SIG-M5 (cell line): Measurements from ENCODE around the gene ZBTB3.
"Not testable (repeated sequence)": the region's sequence is repeated elsewhere in the genome, so short reads cannot be mapped to it uniquely, and the experiment has no call there.

Source experiments
- DNase-seq: peaks from one replicate; lab custom pipeline; 2025; lab: John Stamatoyannopoulos, UW

The ZBTB3 gene

DNA sequence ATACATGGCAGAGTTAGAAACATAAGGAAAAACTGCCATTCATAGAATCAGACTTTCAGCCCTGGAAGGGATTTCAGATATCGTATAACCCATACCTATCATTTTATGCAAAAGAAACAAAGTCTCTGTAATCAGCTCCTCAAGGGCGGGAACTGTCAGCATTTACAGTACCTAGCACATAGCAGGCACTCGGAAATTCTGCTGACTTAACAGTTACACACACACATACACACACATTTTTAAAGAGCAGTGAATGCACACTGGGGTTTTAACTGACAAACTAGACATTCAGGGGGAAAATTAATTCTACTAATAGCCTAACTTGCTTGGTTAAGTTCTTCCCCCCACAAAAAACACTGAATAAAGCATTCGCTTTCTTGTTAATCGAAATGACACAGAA is 37.8 kb downstream of the ZBTB3 start:
- DNase-seq: no peak

- no peak for DNase-seq
Observed at GRCh38 chr11:62715150-62716130, 38.5 kb downstream of the ZBTB3 start.

- DNase-seq: no peak
Observed at GRCh38 chr11:62713343-62713742, 40.6 kb downstream of the ZBTB3 start.

DNA sequence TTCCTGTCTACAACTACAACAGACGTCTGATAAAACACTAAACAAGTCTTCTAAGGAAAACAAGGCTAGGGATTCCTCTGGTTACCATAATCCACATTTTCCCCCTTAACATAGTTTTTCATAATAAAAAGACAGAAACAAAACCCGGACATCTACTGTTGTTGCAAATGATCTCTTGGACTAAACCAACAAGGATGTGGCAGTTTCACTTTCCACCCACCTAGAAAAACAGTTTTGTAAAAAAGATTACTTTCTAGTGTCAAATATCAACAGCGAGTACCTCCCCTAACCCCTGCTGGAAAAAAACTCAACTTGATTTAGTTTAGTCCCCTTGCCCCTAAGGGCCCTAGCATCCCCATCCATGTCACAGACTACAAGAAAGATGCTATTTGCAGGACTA is 41.1 kb downstream of the ZBTB3 start:
- DNase-seq: no peak

DNA sequence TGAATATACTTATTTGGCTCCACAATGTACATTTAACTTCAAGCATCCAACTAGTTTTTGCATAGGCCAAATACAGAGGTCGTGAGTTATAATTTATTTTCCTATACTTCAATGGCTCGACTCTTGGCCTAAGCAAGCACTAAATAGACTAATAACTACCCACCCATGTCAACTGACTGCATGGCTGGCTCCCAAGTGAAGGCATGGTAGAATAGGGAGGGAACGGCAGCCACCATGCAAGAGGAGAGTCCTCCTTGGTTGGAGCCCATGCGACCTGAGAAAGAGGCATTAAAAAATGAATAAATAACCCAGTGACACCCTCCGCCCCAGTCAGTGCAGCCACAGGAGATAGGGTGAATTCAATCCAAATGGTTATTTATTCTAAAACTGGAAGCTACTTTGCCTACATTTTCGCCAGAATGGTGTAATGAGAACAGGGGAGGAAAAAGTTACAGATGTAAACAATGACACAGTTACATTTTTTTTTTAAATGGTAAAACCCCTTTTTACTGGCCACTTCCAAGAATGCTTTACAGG is 41.6 kb downstream of the ZBTB3 start:
- no peak for DNase-seq

- DNase-seq: no peak
Observed at GRCh38 chr11:62710001-62710345, 44.0 kb downstream of the ZBTB3 start.

DNA sequence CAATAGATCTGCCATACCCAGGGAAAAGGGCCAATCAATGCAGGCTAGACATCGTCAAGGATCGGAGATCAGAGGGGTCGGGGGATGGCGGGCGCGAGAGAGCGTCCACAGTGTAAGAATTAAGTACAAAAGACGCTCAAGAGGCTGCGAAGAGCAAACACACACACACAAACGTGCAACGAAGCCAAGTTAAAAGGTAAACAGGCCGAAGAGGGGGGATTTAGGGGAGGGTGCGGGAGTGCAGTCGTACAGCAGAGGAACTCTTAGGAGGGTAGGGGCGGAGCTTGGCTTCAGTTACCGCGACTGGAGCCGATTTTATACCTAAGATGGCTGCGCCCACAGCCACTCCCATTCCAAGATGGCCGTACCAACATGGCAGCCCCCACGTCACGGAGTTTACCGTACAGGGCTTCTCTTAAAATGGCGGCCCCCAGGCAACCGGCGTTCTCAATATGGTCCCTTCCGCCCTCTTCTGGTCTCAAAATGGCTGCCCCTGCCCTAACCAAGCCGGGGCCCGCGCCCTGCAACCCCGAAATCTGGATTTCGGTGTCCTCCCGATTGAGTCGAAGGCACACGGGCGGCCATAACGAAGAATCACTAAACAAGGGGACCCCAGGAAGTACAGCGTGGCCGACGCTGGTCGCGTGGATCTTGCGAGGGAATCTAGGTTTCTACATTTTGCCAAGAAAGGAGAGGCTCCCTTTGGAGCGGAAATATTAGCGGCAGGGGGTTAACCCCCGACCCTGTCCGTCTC is 44.5 kb downstream of the ZBTB3 start:
- peak; percentile 90 for DNase-seq

DNA sequence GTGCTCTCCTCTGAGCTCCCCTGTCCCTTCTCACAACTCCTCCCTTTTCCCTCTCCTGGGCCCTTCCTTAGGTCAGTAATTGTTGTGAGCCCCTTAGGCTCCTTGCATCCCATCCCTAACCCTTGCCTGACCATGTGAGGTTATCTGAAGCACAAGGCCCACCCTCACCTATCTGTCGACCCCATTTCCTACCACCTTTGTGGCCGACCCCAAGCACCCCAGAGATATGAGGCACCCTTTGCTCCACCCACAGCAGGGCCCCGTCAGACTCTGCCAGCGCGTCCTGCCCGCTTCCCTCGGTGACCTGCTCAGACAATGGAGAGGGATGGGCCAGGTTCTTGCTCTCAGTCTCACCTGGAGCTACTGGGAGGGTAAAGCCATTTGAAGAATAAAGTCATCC is 45.2 kb downstream of the ZBTB3 start:
- no peak for DNase-seq

GRCh38 chr11:62708392-62708791 is 45.6 kb downstream of the ZBTB3 start:
- no peak for DNase-seq

- no peak for DNase-seq
Observed at GRCh38 chr11:62707277-62707861, 46.6 kb downstream of the ZBTB3 start, which contains the start of the genes BSCL2 and GNG3. TSS of gene BSCL2 (minus strand) at chr11:62707424. CDS start at chr11:62707195, 229 bp downstream. TSS of gene GNG3 (plus strand) at chr11:62707676. CDS start at chr11:62708296, 620 bp downstream.

DNA sequence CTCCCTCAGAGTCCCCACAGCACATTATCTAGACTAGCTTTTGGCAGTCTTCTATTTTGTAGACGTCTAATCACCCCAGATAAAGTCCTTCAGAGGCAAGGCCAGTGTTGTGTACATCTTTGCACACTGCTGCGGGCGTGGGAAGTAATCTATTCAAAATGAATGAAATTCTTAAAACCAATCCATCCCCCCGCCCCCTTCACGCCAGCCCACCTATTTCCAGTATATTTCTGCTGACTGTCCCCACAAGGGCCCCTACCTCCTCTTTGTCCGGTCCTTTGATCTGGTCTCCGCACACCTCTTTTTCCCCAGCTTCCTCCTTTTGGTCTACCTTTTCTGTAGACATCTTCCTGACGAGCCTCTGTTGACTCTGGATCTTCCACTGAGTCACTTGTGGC is 47.1 kb downstream of the ZBTB3 start:
- no peak for DNase-seq

DNA sequence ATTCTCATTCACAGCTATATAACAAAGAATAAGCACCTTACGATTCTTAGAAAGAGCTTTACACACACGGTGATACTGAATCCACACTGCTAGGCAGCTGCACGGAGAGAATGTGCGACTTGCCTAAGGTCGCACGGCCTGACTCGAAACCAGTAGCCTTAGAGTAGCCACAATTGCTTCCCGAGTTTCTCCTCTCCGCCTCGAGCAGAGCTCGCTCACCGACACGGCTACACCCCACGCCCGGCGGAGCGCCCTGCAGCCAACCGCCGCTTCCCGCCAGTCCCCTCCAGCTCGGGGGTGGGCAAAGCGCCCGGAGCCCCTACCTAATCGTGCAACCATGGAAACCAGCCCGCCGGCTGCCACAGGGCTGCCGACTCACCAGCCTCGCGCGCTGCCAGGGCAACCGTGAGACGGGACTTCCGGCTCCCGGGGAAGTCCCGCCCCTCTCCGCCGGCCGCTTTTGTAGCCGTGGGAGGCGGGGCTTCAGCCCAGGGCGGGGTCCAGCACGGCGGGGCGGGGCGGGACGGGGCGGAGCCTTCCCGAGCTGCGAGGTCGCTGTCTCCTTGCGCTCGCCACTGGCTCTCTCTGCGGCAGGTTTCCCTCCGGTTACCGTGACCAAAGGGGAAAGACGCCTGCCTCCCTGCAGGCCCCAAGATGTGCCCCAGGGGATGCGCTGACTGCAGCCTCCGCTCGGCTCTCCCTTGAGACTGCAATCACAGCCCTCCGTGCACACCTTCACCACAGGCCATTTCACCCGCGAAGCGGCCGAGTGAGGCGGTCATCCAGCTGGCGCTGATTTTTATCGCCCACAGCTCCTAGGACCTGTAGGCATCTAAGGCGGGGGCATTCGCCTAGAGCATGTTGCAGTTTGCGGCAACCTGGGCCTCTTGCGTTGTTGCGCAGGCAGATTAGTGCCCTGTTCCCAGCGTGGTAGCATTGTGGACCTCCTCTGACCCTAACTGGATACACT is 47.8 kb downstream of the ZBTB3 start:
- peak; percentile 38 for DNase-seq

DNA sequence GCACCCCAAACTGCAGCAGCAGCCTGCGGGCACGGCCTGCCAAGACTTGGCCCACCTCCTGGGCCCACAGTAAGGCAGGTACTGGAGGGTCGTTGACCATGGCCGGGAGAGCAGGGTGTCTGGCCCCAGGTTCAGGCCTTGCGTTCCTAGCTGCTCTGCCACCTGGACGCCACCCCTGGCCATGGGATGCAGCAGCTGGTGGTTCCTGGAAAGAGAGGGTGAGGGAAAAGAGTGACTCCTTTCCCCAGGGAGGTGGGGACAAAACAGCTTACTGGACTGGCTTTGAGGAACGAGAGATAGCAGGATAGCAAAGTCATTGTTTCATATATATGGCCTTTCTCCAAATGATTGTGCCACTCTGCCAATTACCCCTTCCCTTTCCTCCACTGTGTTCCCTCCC is 48.5 kb downstream of the ZBTB3 start:
- DNase-seq: no peak

DNA sequence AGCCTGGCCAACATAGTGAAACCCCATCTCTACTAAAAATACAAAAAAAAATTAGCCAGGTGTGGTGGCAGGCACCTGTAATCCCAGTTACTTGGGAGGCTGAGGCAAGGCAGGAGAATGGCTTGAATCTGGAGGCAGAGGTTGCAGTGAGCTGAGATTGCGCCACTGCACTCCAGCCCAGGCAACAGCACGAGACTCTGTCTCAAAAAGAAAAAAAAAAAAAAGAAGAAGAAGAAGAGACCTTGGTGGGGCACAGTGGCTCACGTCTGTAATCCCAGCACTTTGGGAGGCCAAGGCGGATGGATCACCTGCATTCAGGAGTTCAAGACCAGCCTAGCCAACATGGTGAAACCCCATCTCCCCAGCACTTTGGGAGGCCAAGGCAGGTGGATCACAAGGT is 50.0 kb downstream of the ZBTB3 start:
- not testable (repeated sequence) for DNase-seq

- no peak for DNase-seq
Observed at GRCh38 chr11:62702246-62702645, 51.7 kb downstream of the ZBTB3 start.
